Posterior cingulate gyrus (tissue), 11 donors: Measurements from ENCODE around the gene PGAM4.
"Not testable (repeated sequence)": the region's sequence is repeated elsewhere in the genome, so short reads cannot be mapped to it uniquely, and the experiment has no call there.

Experiments
- DNase-seq, 10 donors: peaks; one replicate each; pipeline versions ENCODE4 v3.0.0 to v3.0.0-alpha.2; 2020 to 2021; ENCODE audit warnings: mixed read lengths in 3 of 10
- intact Hi-C: fragments of 100-400 bp; cut with DNase I; formaldehyde crosslinking; loops from one replicate; pipeline ENCODE4 v1.15.1; 2023

PGAM4 gene

GRCh38 chrX:77969538-77969937, at the start of gene PGAM4:
TSS of gene PGAM4 (minus strand) at chrX:77969638. CDS start at chrX:77969638, 0 bp downstream.
- intact Hi-C loops = no loop called here

GRCh38 chrX:78011846-78012245, 42.4 kb upstream of the PGAM4 start:
- intact Hi-C loops = no loop called here
- DNase-seq = no peak

More at GRCh38 chrX:77969538-77969937, at the start of gene PGAM4:
- DNase-seq = no peak

- intact Hi-C loops = no loop called here
Measured at GRCh38 chrX:77979870-77980269, 10.4 kb upstream of the PGAM4 start.

GRCh38 chrX:77977518-77977917, 8.1 kb upstream of the PGAM4 start:
- no peak for DNase-seq
- intact Hi-C loops = no loop called here

More at GRCh38 chrX:77979870-77980269, 10.4 kb upstream of the PGAM4 start:
- no peak for DNase-seq

GRCh38 chrX:77977095-77977494, 7.7 kb upstream of the PGAM4 start:
- intact Hi-C loops = no loop called here
- no peak for DNase-seq

GRCh38 chrX:77975755-77976154, 6.3 kb upstream of the PGAM4 start:
- no peak for DNase-seq
- intact Hi-C loops = no loop called here

GRCh38 chrX:77967631-77968030, 1.8 kb downstream of the PGAM4 start:
- intact Hi-C loops = no loop called here
- no peak for DNase-seq

- intact Hi-C loops = no loop called here
- no peak for DNase-seq
Measured at GRCh38 chrX:77966361-77966760, 3.1 kb downstream of the PGAM4 start.

GRCh38 chrX:77962068-77962902, 7.2 kb downstream of the PGAM4 start:
- intact Hi-C loops = no loop called here

GRCh38 chrX:77961063-77961462, 8.4 kb downstream of the PGAM4 start:
- intact Hi-C loops = no loop called here
- no peak for DNase-seq

More at GRCh38 chrX:77962068-77962902, 7.2 kb downstream of the PGAM4 start:
- no peak for DNase-seq

GRCh38 chrX:77960567-77960966, 8.9 kb downstream of the PGAM4 start:
- DNase-seq = no peak
- intact Hi-C loops = no loop called here

GRCh38 chrX:77953708-77954107, 15.7 kb downstream of the PGAM4 start:
- intact Hi-C loops = no loop called here
- no peak for DNase-seq

GRCh38 chrX:77953302-77953701, 16.1 kb downstream of the PGAM4 start:
- intact Hi-C loops = no loop called here
- DNase-seq = no peak

- no peak for DNase-seq
- intact Hi-C loops = no loop called here
Measured at GRCh38 chrX:77952173-77952572, 17.3 kb downstream of the PGAM4 start.

- intact Hi-C loops = no loop called here
- DNase-seq = no peak
Measured at GRCh38 chrX:77949840-77950239, 19.6 kb downstream of the PGAM4 start.

GRCh38 chrX:77946571-77946970, 22.9 kb downstream of the PGAM4 start:
- intact Hi-C loops = no loop called here
- DNase-seq = no peak

GRCh38 chrX:77945910-77946545, 23.4 kb downstream of the PGAM4 start:
- intact Hi-C loops = no loop called here
- DNase-seq = no peak

GRCh38 chrX:77945031-77945430, 24.4 kb downstream of the PGAM4 start:
- intact Hi-C loops, DNase-seq: not testable (repeated sequence)

- intact Hi-C loops = no loop called here
- DNase-seq = no peak
Measured at GRCh38 chrX:77938083-77938680, 31.3 kb downstream of the PGAM4 start.

GRCh38 chrX:77937291-77937690, 32.1 kb downstream of the PGAM4 start:
- intact Hi-C loops = no loop called here
- no peak for DNase-seq

- no peak for DNase-seq
- intact Hi-C loops = no loop called here
Measured at GRCh38 chrX:77936299-77936698, 33.1 kb downstream of the PGAM4 start.

GRCh38 chrX:77935886-77936285, 33.6 kb downstream of the PGAM4 start:
- no peak for DNase-seq

More at GRCh38 chrX:77935886-77936285, 33.6 kb downstream of the PGAM4 start:
- intact Hi-C loops = no loop called here
